IMR-90 (cell line): ENCODE measurements around the gene SNCA. TPM values are rescaled to one million over a fixed set of nuclear protein-coding genes. Genes with fewer than 3 reads are reported as not detected.

ENCODE experiments used
- ATAC-seq: fragments of 200-7000 bp; cut with Tn5 transposase; 2 replicates; pipeline ENCODE4 v1.9.1; 2020; ENCODE audit warnings: low read depth, mild to moderate bottlenecking, moderate library complexity
- BruUV-seq: library from RNA; stranded (reverse); fragments of 400-500 nt; replicated peaks from 2 replicates; lab custom pipeline; 2021; lab: Mats Ljungman, UMichigan
- CTCF ChIA-PET: fragments of 300-600 bp; formaldehyde crosslinking; extraction: SDS; loops from one replicate; lab custom pipeline; 2021; ENCODE audit warnings: antibody characterized with exemption; lab: Yijun Ruan, JAX
- POLR2A ChIA-PET: fragments of 300-600 bp; sonication (Branson Sonifier 250); formaldehyde crosslinking; loops from one replicate; lab custom pipeline; 2022; ENCODE audit warnings: antibody characterized with exemption; ENCODE audit not compliant: unreplicated experiment; lab: Charles Lee
- DNase-seq: peaks from one replicate; pipeline ENCODE4 v3.0.0; 2013
- H2AFZ ChIP-seq: replicated peaks from 2 replicates; pipeline ENCODE3; 2013; ENCODE audit warnings: low read length, mild to moderate bottlenecking; ENCODE audit not compliant: poor library complexity
- H2AK5ac ChIP-seq: 2 replicates; pipeline ENCODE4 v1.6.1; 2013; ENCODE audit warnings: low read depth, low read length, inconsistent platforms
- H2AK9ac ChIP-seq: replicated peaks from 2 replicates; pipeline ENCODE3; 2013; ENCODE audit warnings: mild to moderate bottlenecking, low read depth, low read length, moderate library complexity; ENCODE audit not compliant: poor library complexity
- H2BK120ac ChIP-seq: 2 replicates; pipeline ENCODE4 v1.6.1; 2013; ENCODE audit warnings: low read depth, low read length, inconsistent platforms
- H2BK15ac ChIP-seq: 3 replicates; pipeline ENCODE4 v1.6.1; 2013; ENCODE audit warnings: low read depth, low read length, inconsistent platforms
- H2BK20ac ChIP-seq: 2 replicates; pipeline ENCODE4 v1.6.1; 2013; ENCODE audit warnings: low read depth, mild to moderate bottlenecking, inconsistent platforms, low read length, moderate library complexity
- H2BK5ac ChIP-seq: 2 replicates; pipeline ENCODE4 v1.6.1; 2013; ENCODE audit warnings: mild to moderate bottlenecking, low read depth, low read length, inconsistent platforms; ENCODE audit not compliant: poor library complexity, severe bottlenecking
- H3K14ac ChIP-seq: replicated peaks from 2 replicates; pipeline ENCODE4 v1.6.1; 2013; ENCODE audit warnings: low read depth, low read length, inconsistent platforms
- H3K18ac ChIP-seq: 2 replicates; pipeline ENCODE4 v1.6.1; 2013; ENCODE audit warnings: low read depth, low read length, control low read depth
- H3K23ac ChIP-seq: 2 replicates; pipeline ENCODE4 v1.6.1; 2013; ENCODE audit warnings: low read depth, low read length, inconsistent platforms
- H3K27ac ChIP-seq: 2 replicates; pipeline ENCODE4 v1.5.1; 2013; ENCODE audit warnings: mild to moderate bottlenecking, control low read depth, low read length; ENCODE audit not compliant: insufficient read depth
- H3K27me3 ChIP-seq: 2 replicates; pipeline ENCODE4 v1.6.1; 2013; ENCODE audit warnings: low read length; ENCODE audit not compliant: control insufficient read depth, insufficient read depth
- H3K36me3 ChIP-seq: 2 replicates; pipeline ENCODE4 v1.6.1; 2013; ENCODE audit warnings: low read length, mixed read lengths; ENCODE audit not compliant: control insufficient read depth, insufficient read depth
- H3K4ac ChIP-seq: 2 replicates; pipeline ENCODE4 v1.6.1; 2013; ENCODE audit warnings: low read depth, low read length, inconsistent platforms
- H3K4me1 ChIP-seq: 2 replicates; pipeline ENCODE4 v1.6.1; 2013; ENCODE audit warnings: low read length, mixed read lengths; ENCODE audit not compliant: control insufficient read depth, insufficient read depth
- H3K4me2 ChIP-seq: 2 replicates; pipeline ENCODE4 v1.6.1; 2013; ENCODE audit warnings: low read depth, mild to moderate bottlenecking, control low read depth, low read length, moderate library complexity
- H3K4me3 ChIP-seq: 2 replicates; pipeline ENCODE4 v1.5.1; 2013; ENCODE audit warnings: low read depth, mild to moderate bottlenecking, control low read depth, low read length, moderate library complexity; ENCODE audit not compliant: insufficient read depth
- H3K56ac ChIP-seq: 2 replicates; pipeline ENCODE4 v1.6.1; 2013; ENCODE audit warnings: low read length, inconsistent platforms; ENCODE audit not compliant: insufficient read depth; ENCODE audit errors: extremely low read depth
- H3K79me1 ChIP-seq, 2 experiments: 2 replicates each; pipeline ENCODE4 v1.6.1; 2013; ENCODE audit warnings: low read length in 2 of 2, inconsistent platforms in 1 of 2, low read depth in 1 of 2
- H3K9ac ChIP-seq: 2 replicates; pipeline ENCODE4 v1.6.1; 2013; ENCODE audit warnings: low read depth, low read length, control low read depth
- H3K9me1 ChIP-seq: 2 replicates; pipeline ENCODE4 v1.6.1; 2013; ENCODE audit warnings: low read length, inconsistent platforms; ENCODE audit not compliant: insufficient read depth
- H3K9me3 ChIP-seq: 2 replicates; pipeline ENCODE4 v1.6.1; 2013; ENCODE audit warnings: low read length; ENCODE audit not compliant: control insufficient read depth, insufficient read depth
- H4K20me1 ChIP-seq: 2 replicates; pipeline ENCODE4 v1.6.1; 2013; ENCODE audit warnings: low read length, inconsistent platforms; ENCODE audit not compliant: insufficient read depth
- H4K5ac ChIP-seq: 2 replicates; pipeline ENCODE4 v1.6.1; 2013; ENCODE audit warnings: mild to moderate bottlenecking, low read depth, low read length, control low read depth
- H4K8ac ChIP-seq, 2 experiments: 2 replicates each; pipeline ENCODE4 v1.6.1; 2013; ENCODE audit warnings: low read depth in 2 of 2, low read length in 2 of 2, control low read depth in 1 of 2, inconsistent platforms in 1 of 2
- H4K91ac ChIP-seq: 2 replicates; pipeline ENCODE4 v1.6.1; 2013; ENCODE audit warnings: low read depth, low read length, inconsistent platforms; ENCODE audit not compliant: insufficient read depth
- BHLHE40 ChIP-seq: fragments of 150-350 bp; IDR thresholded peaks from 2 replicates; pipeline ENCODE4 v1.6.1; 2016; ENCODE audit warnings: mild to moderate bottlenecking, low read depth, low read length
- CHD1 ChIP-seq: IDR thresholded peaks from 2 replicates; pipeline ENCODE4 v1.6.1; 2012; ENCODE audit warnings: low read depth, low read length, improper control_type of control experiment
- MAFK ChIP-seq: IDR thresholded peaks from 2 replicates; pipeline ENCODE4 v1.6.1; 2012; ENCODE audit warnings: low read depth, low read length, improper control_type of control experiment
- MAZ ChIP-seq: IDR thresholded peaks from 2 replicates; pipeline ENCODE4 v1.6.1; 2012; ENCODE audit warnings: low read depth, mild to moderate bottlenecking, low read length, improper control_type of control experiment, moderate library complexity, borderline replicate concordance
- RAD21 ChIP-seq: IDR thresholded peaks from 2 replicates; pipeline ENCODE4 v1.6.1; 2012; ENCODE audit warnings: low read length, improper control_type of control experiment
- WGBS, 2 experiments: methylation state at CpG; one replicate each; pipeline versions ENCODE4 v1.1.5 to v1.1.7; 2013; ENCODE audit warnings: missing lambda C conversion rate in 2 of 2; ENCODE audit not compliant: insufficient read length in 1 of 2; ENCODE audit errors: extremely low coverage in 2 of 2; 5-methylcytosine and 5-hydroxymethylcytosine counted together
- dilution Hi-C: fragments of 300-500 bp; cut with HindIII; formaldehyde crosslinking; loops from one replicate; pipeline ENCODE4 v1.14.3; 2018; ENCODE audit warnings: low sequenced_read_pairs; ENCODE audit not compliant: unreplicated experiment
- in situ Hi-C: fragments of 300-500 bp; cut with MboI; formaldehyde crosslinking; loops from 3 replicates; pipeline ENCODE4 v1.14.3; 2019; ENCODE audit warnings: low sequenced_read_pairs, inconsistent platforms, mixed read lengths
- intact Hi-C: fragments of 100-400 bp; cut with micrococcal nuclease; formaldehyde crosslinking; loops from 2 replicates; pipeline ENCODE4 v1.10.0; 2022
- polyA plus RNA-seq, 3 experiments: library from polyadenylated mRNA; depleted of rRNA; stranded (reverse); fragments of >200 nt; gene quantifications; 2 replicates each; pipeline ENCODE4 v1.2.3, GENCODE V29; 2012; ENCODE audit warnings: low replicate concordance in 1 of 3
- total RNA-seq: library from RNA; depleted of rRNA; stranded (reverse); fragments of >200 nt; gene quantifications from 2 replicates; pipeline ENCODE4 v1.2.3, GENCODE V29; 2012
- TF ChIP-seq, protein P1 (sequence below): fragments of 150-350 bp; IDR thresholded peaks from 2 replicates; pipeline ENCODE4 v1.6.1; 2016; ENCODE audit warnings: low read depth, mild to moderate bottlenecking, low read length, moderate library complexity, borderline replicate concordance

SNCA gene
- total and polyA plus RNA-seq, 2 of the 4 experiments (the other 2 are of a cell fraction): 0.36 to 0.46 TPM

DNA sequence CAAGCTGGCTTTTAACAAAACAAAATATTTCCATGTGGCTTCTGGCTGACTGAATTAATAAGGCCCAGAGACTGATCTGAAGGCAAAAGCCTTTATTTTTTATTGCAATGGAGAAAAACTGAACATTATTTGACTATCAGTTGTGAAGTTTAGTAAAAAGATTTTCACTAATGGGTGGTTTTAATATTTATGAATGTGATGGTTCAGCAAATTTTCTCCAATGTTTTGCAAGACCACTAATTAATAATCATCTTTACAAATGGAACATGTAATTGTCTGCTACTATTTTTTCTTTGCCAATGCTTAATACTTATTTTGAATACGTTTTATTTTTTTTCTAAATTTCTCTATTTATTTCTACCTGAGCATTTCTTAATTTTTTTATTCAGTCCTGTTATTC is 90.6 kb downstream of the SNCA start:
- BruUV-seq: no TSS peak
- Histone ChIP-seq H2AK5ac (no peak overlapping the region), H2AFZ (no peak overlapping the region), H2BK20ac (no peak overlapping the region), H2BK5ac (no peak overlapping the region), H3K4me2 (no peak overlapping the region), H3K9me1 (no peaks in the 10 kb centered on the region), H4K8ac (no peak overlapping the region), H4K91ac (no peak overlapping the region), H3K9me3 (no peaks in the 10 kb centered on the region), H4K20me1 (no peaks in the 10 kb centered on the region), H3K56ac (no peak overlapping the region), H3K27ac (no peak overlapping the region), H2BK120ac (no peak overlapping the region), H3K23ac (no peak overlapping the region), H3K4me1 (no peaks in the 10 kb centered on the region), H3K27me3 (no peaks in the 10 kb centered on the region), H3K79me1 (no peaks in the 10 kb centered on the region), H3K36me3 (no peaks in the 10 kb centered on the region), H2BK15ac (no peak overlapping the region), H3K4me3 (no peak overlapping the region), H3K9ac (no peak overlapping the region), H3K18ac (no peak overlapping the region), H3K4ac (no peak overlapping the region), H4K5ac (no peak overlapping the region), H3K14ac (no peak overlapping the region), H2AK9ac (no peak overlapping the region)
- TF ChIP-seq RAD21 (no peak), CHD1 (no peak), MAFK (peak; percentile 53), BHLHE40 (no peak), MAZ (no peak)
- TF ChIP-seq, protein P1, sequence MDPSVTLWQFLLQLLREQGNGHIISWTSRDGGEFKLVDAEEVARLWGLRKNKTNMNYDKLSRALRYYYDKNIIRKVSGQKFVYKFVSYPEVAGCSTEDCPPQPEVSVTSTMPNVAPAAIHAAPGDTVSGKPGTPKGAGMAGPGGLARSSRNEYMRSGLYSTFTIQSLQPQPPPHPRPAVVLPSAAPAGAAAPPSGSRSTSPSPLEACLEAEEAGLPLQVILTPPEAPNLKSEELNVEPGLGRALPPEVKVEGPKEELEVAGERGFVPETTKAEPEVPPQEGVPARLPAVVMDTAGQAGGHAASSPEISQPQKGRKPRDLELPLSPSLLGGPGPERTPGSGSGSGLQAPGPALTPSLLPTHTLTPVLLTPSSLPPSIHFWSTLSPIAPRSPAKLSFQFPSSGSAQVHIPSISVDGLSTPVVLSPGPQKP: no peak
- DNase-seq: no peak
- intact Hi-C loops (no loop called here), in situ Hi-C loops (no loop called here), dilution Hi-C loops (no loop called here)
- WGBS, 2 experiments: no CpG with 5 or more reads among the region's 1 CpG
- no peak for ATAC-seq
- CTCF ChIA-PET: no interaction called here
- POLR2A ChIA-PET: no interaction called here
